GM21367 (cell line): ENCODE results near the gene GPHB5.
"Not testable (repeated sequence)": the region's sequence is repeated elsewhere in the genome, so short reads cannot be mapped to it uniquely, and the experiment has no call there.

Experiments used
- ATAC-seq: cut with Tn5 transposase; IDR thresholded peaks from one replicate; pipeline ENCODE4 v1.9.1; 2021; ENCODE audit not compliant: unreplicated experiment

The GPHB5 gene

GRCh38 chr14:63296060-63296563 lies 22.6 kb downstream of the GPHB5 start:
- peak; percentile 61 for ATAC-seq

GRCh38 chr14:63295231-63295685 lies 23.5 kb downstream of the GPHB5 start:
- ATAC-seq = peak; percentile 59

- ATAC-seq = no peak
Observed at GRCh38 chr14:63292805-63293204, 25.9 kb downstream of the GPHB5 start.

GRCh38 chr14:63290741-63291430 lies 27.8 kb downstream of the GPHB5 start:
- ATAC-seq = no peak

GRCh38 chr14:63288853-63289252 lies 29.9 kb downstream of the GPHB5 start:
- ATAC-seq = peak; percentile 53

GRCh38 chr14:63287666-63288483 lies 30.9 kb downstream of the GPHB5 start:
- ATAC-seq = no peak

- no peak for ATAC-seq
Observed at GRCh38 chr14:63286071-63286470, 32.7 kb downstream of the GPHB5 start.

- no peak for ATAC-seq
Observed at GRCh38 chr14:63283884-63284248, 34.9 kb downstream of the GPHB5 start.

GRCh38 chr14:63282997-63283883 lies 35.5 kb downstream of the GPHB5 start:
- ATAC-seq = peak; percentile 56

- ATAC-seq = not testable (repeated sequence)
Observed at GRCh38 chr14:63279933-63280332, 38.8 kb downstream of the GPHB5 start.

- no peak for ATAC-seq
Observed at GRCh38 chr14:63277591-63278183, 41.0 kb downstream of the GPHB5 start.

GRCh38 chr14:63276492-63277342 lies 42.0 kb downstream of the GPHB5 start:
- ATAC-seq = peak; percentile 61

- ATAC-seq = no peak
Observed at GRCh38 chr14:63276016-63276415, 42.7 kb downstream of the GPHB5 start.

GRCh38 chr14:63275611-63276010 lies 43.1 kb downstream of the GPHB5 start:
- ATAC-seq = no peak

- no peak for ATAC-seq
Observed at GRCh38 chr14:63273717-63274655, 44.7 kb downstream of the GPHB5 start.

GRCh38 chr14:63273129-63273528 lies 45.6 kb downstream of the GPHB5 start:
- no peak for ATAC-seq

GRCh38 chr14:63269561-63270225 lies 49.0 kb downstream of the GPHB5 start:
- no peak for ATAC-seq

GRCh38 chr14:63268771-63269170 lies 50.0 kb downstream of the GPHB5 start:
- no peak for ATAC-seq
